SK-N-SH (cell line): ENCODE measurements around the gene XPO1. TPM values are rescaled to one million over a fixed set of nuclear protein-coding genes. Genes with fewer than 3 reads are reported as not detected.

Source experiments
- CTCF ChIA-PET: fragments of 300-600, 350-600 bp; formaldehyde crosslinking; extraction: SDS; loops from one replicate; lab custom pipeline; 2021; lab: Yijun Ruan, JAX
- POLR2A ChIA-PET: fragments of 350-600 bp; sonication (Branson Sonifier 250); formaldehyde crosslinking; extraction: SDS; loops from one replicate; lab custom pipeline; 2020; ENCODE audit warnings: antibody characterized with exemption, inconsistent platforms; lab: Yijun Ruan, JAX
- DNase-seq: peaks from one replicate; pipeline ENCODE4 v3.0.0; 2012
- H2AFZ ChIP-seq: fragments of 200-600 bp; sonication (generic); 2 replicates; pipeline ENCODE4 v1.8.1; 2016; ENCODE audit warnings: antibody characterized with exemption, mild to moderate bottlenecking, low read depth
- H3F3A ChIP-seq: fragments of 200-600 bp; sonication (generic); replicated peaks from 2 replicates; pipeline ENCODE3; 2016; ENCODE audit warnings: antibody characterized with exemption, mild to moderate bottlenecking; ENCODE audit not compliant: insufficient read depth
- H3K27ac ChIP-seq, 2 experiments: fragments of 200-500 bp in 1 of 2; fragments of 200-600 bp in 1 of 2; sonication (Bioruptor generic) in 1 of 2; sonication (generic), shearing (Covaris generic) in 1 of 2; 2 replicates each; pipeline versions ENCODE4 v1.5.1 to v1.6.1; 2014 to 2016; ENCODE audit warnings: low read depth in 2 of 2, inconsistent platforms in 1 of 2, low read length in 1 of 2, mild to moderate bottlenecking in 1 of 2, mixed read lengths in 1 of 2
- H3K27me3 ChIP-seq: fragments of 200-600 bp; sonication (generic), shearing (Covaris generic); 2 replicates; pipeline ENCODE4 v1.6.1; 2016; ENCODE audit warnings: mixed run types; ENCODE audit not compliant: insufficient read depth
- H3K36me3 ChIP-seq, 2 experiments: fragments of 200-500 bp in 1 of 2; fragments of 200-600 bp in 1 of 2; sonication (Bioruptor generic) in 1 of 2; sonication (generic) in 1 of 2; replicated peaks in 1 of 2; 2 replicates each; pipeline versions ENCODE3 to v1.5.1; 2014 to 2016; ENCODE audit warnings: low read length in 1 of 2, mild to moderate bottlenecking in 1 of 2; ENCODE audit not compliant: insufficient read depth in 2 of 2, control insufficient read depth in 1 of 2
- H3K4me1 ChIP-seq, 2 experiments: fragments of 200-500 bp in 1 of 2; fragments of 200-600 bp in 1 of 2; sonication (Bioruptor generic) in 1 of 2; sonication (generic), shearing (Covaris generic) in 1 of 2; 2 replicates each; pipeline versions ENCODE4 v1.5.1 to v1.6.1; 2014 to 2016; ENCODE audit warnings: low read depth in 1 of 2, low read length in 1 of 2, mixed run types in 1 of 2; ENCODE audit not compliant: insufficient read depth in 2 of 2, control insufficient read depth in 1 of 2
- H3K4me2 ChIP-seq: fragments of 200-600 bp; sonication (generic), shearing (Covaris generic); 2 replicates; pipeline ENCODE4 v1.6.1; 2017; ENCODE audit warnings: mixed run types
- H3K4me3 ChIP-seq, 2 experiments: fragments of 200-500 bp in 1 of 2; fragments of 200-600 bp in 1 of 2; sonication (Bioruptor generic) in 1 of 2; sonication (generic), shearing (Covaris generic) in 1 of 2; 2 replicates each; pipeline versions ENCODE4 v1.5.1 to v1.8.1; 2014 to 2016; ENCODE audit warnings: low read depth in 2 of 2, inconsistent platforms in 1 of 2, low read length in 1 of 2, mild to moderate bottlenecking in 1 of 2, mixed read lengths in 1 of 2, moderate library complexity in 1 of 2
- H3K79me2 ChIP-seq: fragments of 200-600 bp; sonication (generic); 2 replicates; pipeline ENCODE4 v1.8.1; 2017; ENCODE audit warnings: mild to moderate bottlenecking; ENCODE audit not compliant: insufficient read depth
- H3K9ac ChIP-seq: fragments of 200-600 bp; sonication (generic); 2 replicates; pipeline ENCODE4 v1.6.1; 2017; ENCODE audit warnings: mixed run types
- H3K9me2 ChIP-seq: fragments of 200-600 bp; sonication (generic); 2 replicates; pipeline ENCODE4 v1.6.1; 2017; ENCODE audit warnings: mixed run types
- H3K9me3 ChIP-seq: fragments of 200-600 bp; sonication (generic); 2 replicates; pipeline ENCODE4 v1.6.1; 2017; ENCODE audit warnings: mixed run types, mild to moderate bottlenecking, moderate library complexity
- H4K20me1 ChIP-seq: fragments of 200-600 bp; sonication (generic); 2 replicates; pipeline ENCODE4 v1.6.1; 2017; ENCODE audit warnings: mild to moderate bottlenecking, mixed run types; ENCODE audit not compliant: insufficient read depth
- EZH2phosphoT487 ChIP-seq: fragments of 200-600 bp; sonication (generic); IDR thresholded peaks from 2 replicates; pipeline ENCODE4 v1.6.1; 2017; ENCODE audit warnings: low read depth, mixed run types, mild to moderate bottlenecking, antibody characterized with exemption, moderate library complexity, borderline replicate concordance
- FOSL2 ChIP-seq: IDR thresholded peaks from 2 replicates; pipeline ENCODE4 v1.4.0; 2012; ENCODE audit warnings: low read depth, mild to moderate bottlenecking, moderate library complexity, borderline replicate concordance
- FOXM1 ChIP-seq: IDR thresholded peaks from 2 replicates; pipeline ENCODE4 v1.4.0; 2012; ENCODE audit warnings: low read depth, mild to moderate bottlenecking
- JUND ChIP-seq: IDR thresholded peaks from 2 replicates; pipeline ENCODE4 v1.4.0; 2012
- MXI1 ChIP-seq: IDR thresholded peaks from 2 replicates; pipeline ENCODE4 v1.6.1; 2012; ENCODE audit warnings: mild to moderate bottlenecking, low read depth, low read length, improper control_type of control experiment
- NRF1 ChIP-seq: IDR thresholded peaks from 2 replicates; pipeline ENCODE4 v1.6.1; 2012; ENCODE audit warnings: low read depth, mild to moderate bottlenecking, low read length
- POLR2AphosphoS5 ChIP-seq: IDR thresholded peaks from 2 replicates; pipeline ENCODE4 v1.6.1; 2012; ENCODE audit warnings: low read depth, low read length
- RAD21 ChIP-seq: IDR thresholded peaks from 2 replicates; pipeline ENCODE4 v1.6.1; 2012; ENCODE audit warnings: mild to moderate bottlenecking, low read length
- SIN3A ChIP-seq: IDR thresholded peaks from 2 replicates; pipeline ENCODE4 v1.6.1; 2012; ENCODE audit warnings: low read depth, mild to moderate bottlenecking, low read length, moderate library complexity, borderline replicate concordance
- SMC3 ChIP-seq: IDR thresholded peaks from 2 replicates; pipeline ENCODE4 v1.6.1; 2012; ENCODE audit warnings: low read depth, low read length, improper control_type of control experiment
- TAF1 ChIP-seq: IDR thresholded peaks from 2 replicates; pipeline ENCODE4 v1.6.1; 2012; ENCODE audit warnings: low read depth, mild to moderate bottlenecking, low read length, moderate library complexity, borderline replicate concordance
- TCF12 ChIP-seq: IDR thresholded peaks from 2 replicates; pipeline ENCODE4 v1.4.0; 2012
- TEAD4 ChIP-seq: IDR thresholded peaks from 2 replicates; pipeline ENCODE4 v1.4.0; 2012; ENCODE audit warnings: mild to moderate bottlenecking, borderline replicate concordance; ENCODE audit not compliant: insufficient read depth
- YY1 ChIP-seq: IDR thresholded peaks from 2 replicates; pipeline ENCODE4 v1.4.0; 2012; ENCODE audit warnings: low read depth, mild to moderate bottlenecking
- whole genome bisulfite sequencing: methylation state at CpG from one replicate; pipeline ENCODE4 v1.1.6; 2017; ENCODE audit warnings: low lambda C conversion rate; 5-methylcytosine and 5-hydroxymethylcytosine counted together
- polyA plus RNA-seq, 3 experiments: library from polyadenylated mRNA; depleted of rRNA; stranded (reverse); fragments of >200 nt; gene quantifications; 2 replicates each; pipeline ENCODE4 v1.2.3, GENCODE V29; 2012
- TF ChIP-seq, protein P1 (sequence below): IDR thresholded peaks from 2 replicates; pipeline ENCODE4 v1.6.1; 2012; ENCODE audit warnings: mild to moderate bottlenecking, low read depth, low read length, moderate library complexity
- TF ChIP-seq, protein P2 (sequence below): IDR thresholded peaks from 2 replicates; pipeline ENCODE4 v1.4.0; 2012; ENCODE audit warnings: low read depth, borderline replicate concordance
- TF ChIP-seq, protein P3 (sequence below): fragments of 200-600 bp; sonication (generic); IDR thresholded peaks from 2 replicates; pipeline ENCODE4 v1.6.1; 2017; ENCODE audit warnings: antibody characterized with exemption, mild to moderate bottlenecking, moderate library complexity
- TF ChIP-seq, protein P4 (sequence below): fragments of 150-350 bp; IDR thresholded peaks from 2 replicates; pipeline ENCODE4 v1.6.1; 2016; ENCODE audit warnings: mild to moderate bottlenecking, low read depth, low read length
- TF ChIP-seq, protein P5 (sequence below): fragments of 150-350 bp; IDR thresholded peaks from 2 replicates; pipeline ENCODE4 v1.6.1; 2017; ENCODE audit warnings: antibody characterized with exemption, low read length, low read depth, borderline replicate concordance
- TF ChIP-seq, protein P6 (sequence below): IDR thresholded peaks from 2 replicates; pipeline ENCODE4 v1.4.0; 2012; ENCODE audit warnings: low read depth

XPO1 gene
- polyA plus RNA-seq, 1 of the 3 experiments (the other 2 are of a cell fraction): 61.0 TPM

DNA sequence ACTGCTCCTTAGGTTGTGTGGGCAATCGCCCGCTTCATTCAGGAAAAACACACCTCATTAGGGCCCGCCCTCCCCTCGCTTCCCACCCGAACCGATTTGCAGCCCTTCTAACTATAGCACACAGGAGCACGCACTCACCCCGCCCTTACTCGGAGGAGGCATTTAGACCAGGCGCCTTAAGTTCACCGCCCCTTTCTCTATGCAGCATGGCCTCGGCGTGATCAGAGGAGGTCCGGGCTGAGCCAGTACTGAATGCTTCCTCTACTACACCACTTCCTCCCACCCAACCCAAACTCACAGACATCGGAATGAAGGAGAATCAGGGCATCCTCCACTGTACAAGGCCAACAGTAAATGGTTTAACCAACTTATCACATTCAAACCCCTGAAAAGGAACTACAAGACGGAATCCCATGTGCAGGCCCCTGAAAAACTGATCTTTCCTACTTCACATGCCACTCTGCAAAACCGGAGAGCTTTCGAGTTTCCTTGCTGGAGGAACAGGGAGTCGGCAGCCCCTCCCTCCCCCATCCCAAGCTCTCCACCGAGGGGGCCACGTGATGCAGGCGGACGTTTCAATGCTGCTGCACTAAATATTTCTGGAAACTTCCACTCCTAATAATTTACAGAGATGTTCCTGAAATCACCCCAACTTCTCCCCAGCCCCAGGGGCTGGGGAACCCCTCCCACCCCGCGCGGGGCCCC lies 1.4 kb downstream of the XPO1 start:
- Histone ChIP-seq H2AFZ (no peak overlapping the region), H3K9me2 (no peaks in the 10 kb centered on the region), H3F3A (peaks cover 22% of the 10 kb centered on the region), H3K9ac (peak overlapping the region; percentile 97), H3K9me3 (no peaks in the 10 kb centered on the region), H3K36me3 (peaks cover 9 to 17% of the 10 kb centered on the region in 2 experiments), H4K20me1 (peaks cover 52% of the 10 kb centered on the region), H3K27me3 (no peaks in the 10 kb centered on the region), H3K27ac (peak overlapping the region; percentile 91 to 96), H3K4me3 (peak overlapping the region; percentile 59 to 98), H3K4me2 (peak overlapping the region; percentile 74), H3K79me2 (peaks cover 62% of the 10 kb centered on the region), H3K4me1 (peaks cover under 1 to 9% of the 10 kb centered on the region in 2 experiments; a peak in 3 of 4 replicates)
- CTCF ChIA-PET: interaction anchor here (0.6 kb wide), 1 partner anchor 16 kb away, joined by 3 read pairs; no protein-coding TSS in a partner anchor
- WGBS: under 1% methylated on average over 26 of the region's 26 CpGs
- DNase-seq: peak; percentile 69
- POLR2A ChIA-PET: interaction anchor here (0.6 kb wide), 2 partner anchors 122 to 227 kb away, joined by 3 to 4 read pairs; no protein-coding TSS in a partner anchor
- TF ChIP-seq YY1 (no peak; the same call in 1 of the 2 replicates), RAD21 (peak; percentile 14; the same call in 1 of the 2 replicates), SIN3A (peak; percentile 88), TCF12 (no peak), FOXM1 (no peak), SMC3 (0 out of 2 replicates have a peak, but pooled peaks have one; percentile 13), TAF1 (peak; percentile 64), JUND (no peak), TEAD4 (no peak), POLR2AphosphoS5 (peak; percentile 84), MXI1 (peak; percentile 98), NRF1 (no peak), FOSL2 (no peak), EZH2phosphoT487 (no peak)
- TF ChIP-seq, protein P1, sequence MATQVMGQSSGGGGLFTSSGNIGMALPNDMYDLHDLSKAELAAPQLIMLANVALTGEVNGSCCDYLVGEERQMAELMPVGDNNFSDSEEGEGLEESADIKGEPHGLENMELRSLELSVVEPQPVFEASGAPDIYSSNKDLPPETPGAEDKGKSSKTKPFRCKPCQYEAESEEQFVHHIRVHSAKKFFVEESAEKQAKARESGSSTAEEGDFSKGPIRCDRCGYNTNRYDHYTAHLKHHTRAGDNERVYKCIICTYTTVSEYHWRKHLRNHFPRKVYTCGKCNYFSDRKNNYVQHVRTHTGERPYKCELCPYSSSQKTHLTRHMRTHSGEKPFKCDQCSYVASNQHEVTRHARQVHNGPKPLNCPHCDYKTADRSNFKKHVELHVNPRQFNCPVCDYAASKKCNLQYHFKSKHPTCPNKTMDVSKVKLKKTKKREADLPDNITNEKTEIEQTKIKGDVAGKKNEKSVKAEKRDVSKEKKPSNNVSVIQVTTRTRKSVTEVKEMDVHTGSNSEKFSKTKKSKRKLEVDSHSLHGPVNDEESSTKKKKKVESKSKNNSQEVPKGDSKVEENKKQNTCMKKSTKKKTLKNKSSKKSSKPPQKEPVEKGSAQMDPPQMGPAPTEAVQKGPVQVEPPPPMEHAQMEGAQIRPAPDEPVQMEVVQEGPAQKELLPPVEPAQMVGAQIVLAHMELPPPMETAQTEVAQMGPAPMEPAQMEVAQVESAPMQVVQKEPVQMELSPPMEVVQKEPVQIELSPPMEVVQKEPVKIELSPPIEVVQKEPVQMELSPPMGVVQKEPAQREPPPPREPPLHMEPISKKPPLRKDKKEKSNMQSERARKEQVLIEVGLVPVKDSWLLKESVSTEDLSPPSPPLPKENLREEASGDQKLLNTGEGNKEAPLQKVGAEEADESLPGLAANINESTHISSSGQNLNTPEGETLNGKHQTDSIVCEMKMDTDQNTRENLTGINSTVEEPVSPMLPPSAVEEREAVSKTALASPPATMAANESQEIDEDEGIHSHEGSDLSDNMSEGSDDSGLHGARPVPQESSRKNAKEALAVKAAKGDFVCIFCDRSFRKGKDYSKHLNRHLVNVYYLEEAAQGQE: no peak
- TF ChIP-seq, protein P2, sequence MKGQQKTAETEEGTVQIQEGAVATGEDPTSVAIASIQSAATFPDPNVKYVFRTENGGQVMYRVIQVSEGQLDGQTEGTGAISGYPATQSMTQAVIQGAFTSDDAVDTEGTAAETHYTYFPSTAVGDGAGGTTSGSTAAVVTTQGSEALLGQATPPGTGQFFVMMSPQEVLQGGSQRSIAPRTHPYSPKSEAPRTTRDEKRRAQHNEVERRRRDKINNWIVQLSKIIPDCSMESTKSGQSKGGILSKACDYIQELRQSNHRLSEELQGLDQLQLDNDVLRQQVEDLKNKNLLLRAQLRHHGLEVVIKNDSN: peak; percentile 88
- TF ChIP-seq, protein P3, sequence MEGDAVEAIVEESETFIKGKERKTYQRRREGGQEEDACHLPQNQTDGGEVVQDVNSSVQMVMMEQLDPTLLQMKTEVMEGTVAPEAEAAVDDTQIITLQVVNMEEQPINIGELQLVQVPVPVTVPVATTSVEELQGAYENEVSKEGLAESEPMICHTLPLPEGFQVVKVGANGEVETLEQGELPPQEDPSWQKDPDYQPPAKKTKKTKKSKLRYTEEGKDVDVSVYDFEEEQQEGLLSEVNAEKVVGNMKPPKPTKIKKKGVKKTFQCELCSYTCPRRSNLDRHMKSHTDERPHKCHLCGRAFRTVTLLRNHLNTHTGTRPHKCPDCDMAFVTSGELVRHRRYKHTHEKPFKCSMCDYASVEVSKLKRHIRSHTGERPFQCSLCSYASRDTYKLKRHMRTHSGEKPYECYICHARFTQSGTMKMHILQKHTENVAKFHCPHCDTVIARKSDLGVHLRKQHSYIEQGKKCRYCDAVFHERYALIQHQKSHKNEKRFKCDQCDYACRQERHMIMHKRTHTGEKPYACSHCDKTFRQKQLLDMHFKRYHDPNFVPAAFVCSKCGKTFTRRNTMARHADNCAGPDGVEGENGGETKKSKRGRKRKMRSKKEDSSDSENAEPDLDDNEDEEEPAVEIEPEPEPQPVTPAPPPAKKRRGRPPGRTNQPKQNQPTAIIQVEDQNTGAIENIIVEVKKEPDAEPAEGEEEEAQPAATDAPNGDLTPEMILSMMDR: no peak
- TF ChIP-seq, protein P4, sequence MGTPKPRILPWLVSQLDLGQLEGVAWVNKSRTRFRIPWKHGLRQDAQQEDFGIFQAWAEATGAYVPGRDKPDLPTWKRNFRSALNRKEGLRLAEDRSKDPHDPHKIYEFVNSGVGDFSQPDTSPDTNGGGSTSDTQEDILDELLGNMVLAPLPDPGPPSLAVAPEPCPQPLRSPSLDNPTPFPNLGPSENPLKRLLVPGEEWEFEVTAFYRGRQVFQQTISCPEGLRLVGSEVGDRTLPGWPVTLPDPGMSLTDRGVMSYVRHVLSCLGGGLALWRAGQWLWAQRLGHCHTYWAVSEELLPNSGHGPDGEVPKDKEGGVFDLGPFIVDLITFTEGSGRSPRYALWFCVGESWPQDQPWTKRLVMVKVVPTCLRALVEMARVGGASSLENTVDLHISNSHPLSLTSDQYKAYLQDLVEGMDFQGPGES: no peak
- TF ChIP-seq, protein P5, sequence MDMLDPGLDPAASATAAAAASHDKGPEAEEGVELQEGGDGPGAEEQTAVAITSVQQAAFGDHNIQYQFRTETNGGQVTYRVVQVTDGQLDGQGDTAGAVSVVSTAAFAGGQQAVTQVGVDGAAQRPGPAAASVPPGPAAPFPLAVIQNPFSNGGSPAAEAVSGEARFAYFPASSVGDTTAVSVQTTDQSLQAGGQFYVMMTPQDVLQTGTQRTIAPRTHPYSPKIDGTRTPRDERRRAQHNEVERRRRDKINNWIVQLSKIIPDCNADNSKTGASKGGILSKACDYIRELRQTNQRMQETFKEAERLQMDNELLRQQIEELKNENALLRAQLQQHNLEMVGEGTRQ: peak; percentile 65
- TF ChIP-seq, protein P6, sequence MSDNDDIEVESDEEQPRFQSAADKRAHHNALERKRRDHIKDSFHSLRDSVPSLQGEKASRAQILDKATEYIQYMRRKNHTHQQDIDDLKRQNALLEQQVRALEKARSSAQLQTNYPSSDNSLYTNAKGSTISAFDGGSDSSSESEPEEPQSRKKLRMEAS: peak; percentile 91
